GM12878 (cell line): Measurements from ENCODE around the gene H6PD. TPM values are rescaled to one million over a fixed set of nuclear protein-coding genes. Genes with fewer than 3 reads are reported as not detected.
A peak's percentile ranks its signal among the peaks of the same experiment; 100 is the strongest.

ENCODE experiments used
- ATF2 ChIP-seq: IDR thresholded peaks from 2 replicates; pipeline ENCODE4 v1.6.1; 2012; ENCODE audit warnings: low read length, inconsistent platforms
- CBFB ChIP-seq: IDR thresholded peaks from 2 replicates; pipeline ENCODE4 v1.6.1; 2016; ENCODE audit warnings: antibody characterized with exemption, low read depth
- CHD4 ChIP-seq: fragments of 200-600 bp; sonication (generic); IDR thresholded peaks from 2 replicates; pipeline ENCODE4 v1.6.1; 2016; ENCODE audit warnings: mild to moderate bottlenecking
- EP300 ChIP-seq, 2 experiments: fragments of 150-350 bp in 1 of 2; IDR thresholded peaks; 2 replicates each; pipeline ENCODE4 v1.6.1; 2011 to 2012; ENCODE audit warnings: low read depth in 2 of 2, low read length in 2 of 2, borderline replicate concordance in 1 of 2, improper control_type of control experiment in 1 of 2, inconsistent platforms in 1 of 2; ENCODE audit not compliant: control insufficient read depth in 1 of 2
- EZH2 ChIP-seq: IDR thresholded peaks from 2 replicates; pipeline ENCODE4 v1.6.1; 2012; ENCODE audit warnings: low read depth, mild to moderate bottlenecking, control low read depth, inconsistent platforms, low read length, borderline replicate concordance; ENCODE audit not compliant: control insufficient read depth
- GABPA ChIP-seq: IDR thresholded peaks from 2 replicates; pipeline ENCODE4 v1.6.1; 2014; ENCODE audit warnings: antibody characterized with exemption, low read depth, mild to moderate bottlenecking, inconsistent platforms
- NRF1 ChIP-seq: conservative IDR thresholded peaks from 2 replicates; pipeline ENCODE4 v1.6.1; 2011; ENCODE audit warnings: mild to moderate bottlenecking, low read depth, low read length, improper control_type of control experiment
- POLR2AphosphoS2 ChIP-seq: IDR thresholded peaks from 2 replicates; pipeline ENCODE4 v1.6.1; 2011; ENCODE audit warnings: low read depth, mild to moderate bottlenecking, low read length, improper control_type of control experiment, moderate library complexity
- SMAD5 ChIP-seq: IDR thresholded peaks from 2 replicates; pipeline ENCODE4 v1.6.1; 2016; ENCODE audit warnings: antibody characterized with exemption, low read depth
- SP1 ChIP-seq: IDR thresholded peaks from one replicate; pipeline ENCODE4 v1.6.1; 2011; ENCODE audit warnings: low read depth, low read length
- STAT1 ChIP-seq: fragments of 450-650 bp; conservative IDR thresholded peaks from 2 replicates; pipeline ENCODE4 v1.6.1; 2014; ENCODE audit warnings: antibody characterized with exemption, mild to moderate bottlenecking
- SUZ12 ChIP-seq: fragments of 200-600 bp; sonication (generic); IDR thresholded peaks from one replicate; pipeline ENCODE4 v1.6.1; 2018; ENCODE audit warnings: antibody characterized with exemption, mild to moderate bottlenecking; ENCODE audit not compliant: unreplicated experiment
- ZBTB33 ChIP-seq: fragments of 450-650 bp; IDR thresholded peaks from 2 replicates; pipeline ENCODE4 v1.6.1; 2017; ENCODE audit warnings: mild to moderate bottlenecking
- ZNF622 ChIP-seq: fragments of 450-650 bp; IDR thresholded peaks from 2 replicates; pipeline ENCODE4 v1.6.1; 2017; ENCODE audit warnings: mild to moderate bottlenecking, inconsistent platforms
- polyA plus RNA-seq, 11 experiments: library from polyadenylated mRNA; depleted of rRNA in 4 of 11; unstranded in 6 of 11; stranded (reverse) in 5 of 11; fragments of >200 nt; fragmentation: Nextera tagmentation in 4 of 11; fragmentation: Illumina TruSeq in 1 of 11; extraction: Ambion mirVana in 4 of 11; extraction: Trizol in 1 of 11; gene quantifications; 1 replicate in 1 of 11; 2 replicates in 10 of 11; pipeline versions ENCODE4 v1.2.1 to v1.2.3, GENCODE V29; 2011 to 2016; ENCODE audit warnings: inconsistent platforms in 2 of 11, missing spikeins in 2 of 11, low read depth in 1 of 11
- total RNA-seq, 4 experiments: library from RNA; depleted of rRNA in 3 of 4; stranded (reverse); fragments of >200 nt in 3 of 4; fragmentation: Illumina TruSeq in 1 of 4; extraction: Trizol in 1 of 4; gene quantifications; 2 replicates each; pipeline versions ENCODE4 v1.2.1 to v1.2.3, GENCODE V29; 2013 to 2021

The H6PD gene
- total and polyA plus RNA-seq, 10 of the 15 experiments (the other 5 are each of a cell fraction or from before 2014, with no cell fraction given): 1.2 to 20.7 (median 7.7) TPM

- TF ChIP-seq EP300 (IDR thresholded peaks at IDR 0.05; ENCODE audit: borderline replicate concordance in 1 of 2, control insufficient read depth in 1 of 2, low read depth in 2 of 2, low read length in 2 of 2) (peak in 1 of 2 experiments; percentile 61; a peak in 1 of 4 replicates), POLR2AphosphoS2 (no peak), ATF2 (no peak), NRF1 (no peak), ZNF622 (no peak), SMAD5 (no peak), SUZ12 (no peak), EZH2 (no peak), CBFB (0 out of 2 replicates have a peak, but pooled peaks have one; percentile 35), STAT1 (0 out of 2 replicates have a peak, but pooled peaks have one; percentile 51), CHD4 (no peak), GABPA (no peak), ZBTB33 (no peak), SP1 (peak; percentile 23)
- TF ChIP-seq, all 136 proteins: peak for 40
Observed at GRCh38 chr1:9196129-9197040, 38.2 kb upstream of the H6PD start (continued).
